HG03196 (cell line): ENCODE data around the gene RET.

Experiments
- ATAC-seq: cut with Tn5 transposase; IDR thresholded peaks from one replicate; pipeline ENCODE4 v1.9.1; 2021; ENCODE audit not compliant: unreplicated experiment

Gene RET

GRCh38 chr10:43076876-43077420 lies at the start of gene RET:
Gene RET (plus strand): TSS chr10:43077069. CDS start chr10:43077259, 190 bp downstream.
- ATAC-seq = no peak

DNA sequence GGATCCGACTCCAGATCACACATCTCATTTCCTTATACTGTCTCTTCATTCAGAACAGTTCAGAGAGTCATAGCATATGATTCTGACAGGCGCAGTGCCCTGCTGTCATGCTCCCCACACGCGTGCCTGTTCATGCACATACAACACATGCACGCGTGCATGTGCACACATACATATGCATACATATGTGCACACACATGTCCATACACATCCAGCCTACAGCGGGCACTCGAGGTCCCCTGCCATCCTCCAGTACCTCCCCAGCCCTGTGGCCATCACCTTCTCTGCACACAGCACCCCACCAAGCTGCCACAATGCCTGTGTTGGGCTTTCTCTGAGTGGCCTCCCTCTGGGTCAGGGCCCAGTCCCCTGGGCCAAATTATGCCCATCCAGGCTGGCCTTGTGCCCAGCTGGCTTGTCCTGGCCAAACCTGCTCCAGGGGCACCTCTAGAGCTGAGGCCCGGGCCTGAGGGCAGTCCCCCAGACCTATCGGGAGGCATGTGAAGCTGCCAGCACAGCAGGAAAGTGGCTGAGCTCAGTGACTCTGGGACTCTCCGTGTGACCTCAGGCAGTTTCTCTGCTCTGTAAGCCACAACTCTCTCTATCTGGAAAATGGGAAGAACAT lies 49.4 kb upstream of the RET start:
- no peak for ATAC-seq

DNA sequence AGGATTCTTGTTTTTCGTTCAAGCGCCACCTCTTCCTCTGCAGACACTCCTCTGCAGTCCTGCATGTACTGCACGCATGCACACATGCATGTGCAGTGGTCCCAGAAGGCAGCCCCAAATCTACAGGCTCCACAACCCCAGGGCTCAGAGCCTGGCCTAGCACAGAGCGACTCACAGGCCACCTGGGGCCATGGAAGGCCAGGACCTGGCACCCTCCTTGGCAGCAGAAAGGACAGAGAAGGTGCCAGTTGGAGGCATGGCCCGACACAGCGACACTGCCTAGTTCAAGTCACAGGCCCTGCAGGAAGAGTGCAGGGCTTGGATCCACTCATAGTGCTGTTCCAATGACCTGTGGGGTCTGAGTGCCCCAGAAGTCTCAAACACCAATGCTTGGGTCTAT lies 48.7 kb upstream of the RET start:
- ATAC-seq = no peak

DNA sequence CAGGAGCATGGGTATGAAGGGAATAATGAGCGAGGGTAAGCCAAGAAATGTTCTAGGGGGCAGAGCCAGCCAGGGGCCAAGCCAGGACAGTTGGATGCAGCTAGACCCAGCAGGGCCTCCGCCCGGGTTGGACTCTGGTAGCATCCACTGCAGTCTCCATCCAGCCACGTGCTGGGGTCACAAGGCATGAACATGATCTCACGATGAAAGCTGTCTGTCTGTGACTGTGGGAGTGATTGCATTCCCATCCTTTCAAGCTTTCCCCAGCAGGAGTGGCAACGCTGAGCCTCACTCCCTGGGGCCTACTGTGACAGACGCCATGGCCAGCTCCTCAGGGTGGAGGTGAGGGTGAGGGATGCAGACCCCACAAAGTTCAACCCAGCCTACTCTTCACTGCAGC lies 47.8 kb upstream of the RET start:
- no peak for ATAC-seq

GRCh38 chr10:43032613-43033012 lies 44.3 kb upstream of the RET start:
- ATAC-seq = no peak

DNA sequence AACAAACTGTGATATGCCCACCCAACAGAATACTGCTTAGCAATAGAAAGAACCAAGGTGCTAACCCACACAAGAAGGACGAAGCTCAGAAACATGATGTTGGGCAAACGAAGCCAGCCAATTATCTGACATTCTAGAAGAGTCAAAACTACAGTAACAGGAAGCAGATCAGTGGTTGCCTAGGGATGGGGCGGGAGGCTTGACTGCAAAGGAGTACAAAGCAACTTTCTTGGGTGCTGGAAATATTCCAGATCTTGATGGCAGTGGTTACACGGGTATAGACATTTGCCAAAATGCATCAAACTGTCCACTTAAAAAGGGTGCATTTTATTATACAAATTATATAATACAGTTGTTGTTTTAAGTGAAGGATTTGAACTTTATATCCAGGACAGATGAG lies 41.1 kb upstream of the RET start:
- no peak for ATAC-seq

DNA sequence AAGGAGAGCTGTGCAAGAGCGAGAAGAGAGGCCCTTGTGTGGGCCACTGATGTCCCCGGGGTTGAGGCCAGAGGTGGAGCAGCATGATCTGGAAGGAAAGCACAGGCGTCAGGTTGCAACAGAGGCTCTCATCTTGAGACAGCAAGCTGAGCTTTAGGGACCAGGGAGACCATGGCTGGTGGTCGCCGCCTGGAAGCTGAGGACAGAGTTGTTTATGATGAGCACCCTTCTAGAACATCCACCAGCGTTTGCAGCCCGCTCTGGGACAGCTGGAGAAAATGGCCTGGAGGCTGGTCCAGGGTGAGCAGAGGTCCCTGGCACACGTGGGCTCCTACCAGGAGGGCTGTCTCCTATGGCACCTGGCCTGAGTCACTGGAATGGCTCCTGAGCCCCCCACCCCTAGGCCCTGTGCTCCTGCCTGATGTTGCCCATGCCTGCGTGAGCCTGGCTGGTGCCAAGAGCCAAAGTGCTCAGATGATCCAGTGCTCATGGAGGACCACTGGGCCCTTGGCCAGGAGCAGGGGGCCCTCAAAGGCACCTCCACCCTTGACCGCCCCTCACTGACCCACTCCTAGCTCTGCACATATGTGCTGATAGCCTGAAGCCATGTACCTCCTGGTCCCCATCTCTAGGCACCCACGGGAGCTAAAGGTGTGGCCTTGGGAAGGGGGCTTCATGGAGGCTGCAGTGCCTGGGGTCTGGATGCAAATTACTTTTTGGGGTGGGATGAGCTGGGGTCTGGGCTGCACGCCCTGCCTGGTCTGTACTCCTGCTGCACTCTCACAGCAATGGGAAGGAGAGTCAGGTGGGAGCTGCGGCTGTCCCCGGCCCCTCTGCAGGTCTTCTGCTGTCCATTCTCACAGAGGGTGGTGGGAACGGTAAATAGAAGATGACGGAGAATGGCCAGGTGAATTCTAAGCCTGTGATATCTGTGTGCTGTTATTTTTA lies 40.1 kb upstream of the RET start:
- ATAC-seq = no peak

DNA sequence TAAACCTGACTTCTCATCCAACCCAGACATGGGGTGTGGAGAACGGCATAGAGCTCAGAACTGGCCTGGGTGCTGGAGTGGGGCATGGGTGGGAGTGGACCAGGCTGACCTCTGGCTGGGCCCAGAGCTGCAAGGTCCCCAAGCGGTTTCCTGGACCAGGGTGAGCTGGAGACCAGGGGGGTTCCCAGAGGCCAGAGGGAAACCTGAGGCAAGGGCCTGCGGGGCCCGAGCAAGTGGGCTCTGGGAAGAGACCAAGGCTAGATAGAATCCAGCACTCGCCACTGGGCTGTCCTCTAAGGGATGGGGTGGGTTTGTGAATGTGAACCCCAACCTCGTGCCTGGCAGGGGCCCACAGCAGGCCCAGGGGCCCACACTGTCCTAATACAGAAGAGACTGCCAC lies 39.4 kb upstream of the RET start:
- ATAC-seq = no peak

DNA sequence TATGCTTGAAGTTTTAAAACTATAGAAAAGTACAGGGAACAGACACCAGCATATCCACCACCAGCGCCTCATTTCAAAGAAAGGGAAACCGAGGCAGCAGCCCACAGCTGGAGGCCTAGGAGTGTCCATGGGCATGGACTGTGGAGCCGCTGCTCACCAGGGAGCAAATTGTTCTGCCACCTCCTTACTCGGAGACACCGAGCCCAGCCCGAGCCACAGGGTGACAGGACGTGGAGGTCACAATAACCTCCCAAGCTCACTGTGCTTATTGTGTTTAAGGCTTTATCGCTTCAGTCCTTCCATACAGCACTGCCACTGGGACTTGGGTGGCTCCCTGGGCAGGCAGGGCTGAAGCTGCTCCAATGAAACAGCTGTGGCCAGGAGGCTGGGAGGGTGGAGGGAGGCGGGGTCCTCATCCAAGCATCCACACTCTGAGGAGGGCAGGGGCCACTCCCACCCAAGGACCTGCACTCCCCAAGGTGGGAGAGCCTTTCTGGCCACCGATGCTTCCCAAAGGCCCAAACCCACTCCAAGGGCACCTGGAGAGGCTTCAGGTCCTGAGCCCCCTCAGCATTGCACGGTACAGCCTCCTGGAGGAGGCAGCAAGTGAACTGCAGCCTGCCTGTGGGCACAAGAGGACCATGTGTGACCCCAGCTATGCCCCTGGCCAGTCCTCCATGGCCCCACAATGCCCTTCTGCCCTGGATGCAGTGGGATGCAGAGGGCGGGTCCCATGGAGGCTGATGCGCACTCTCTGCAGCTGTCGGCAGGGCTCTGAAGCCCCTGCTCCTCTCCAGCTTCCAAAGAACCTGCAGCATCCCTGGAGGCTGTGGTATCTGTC lies 38.7 kb upstream of the RET start:
- no peak for ATAC-seq

- ATAC-seq = no peak
Measured at GRCh38 chr10:43038783-43039623, 37.9 kb upstream of the RET start.

GRCh38 chr10:43039624-43040481 lies 37.0 kb upstream of the RET start:
- ATAC-seq = no peak

DNA sequence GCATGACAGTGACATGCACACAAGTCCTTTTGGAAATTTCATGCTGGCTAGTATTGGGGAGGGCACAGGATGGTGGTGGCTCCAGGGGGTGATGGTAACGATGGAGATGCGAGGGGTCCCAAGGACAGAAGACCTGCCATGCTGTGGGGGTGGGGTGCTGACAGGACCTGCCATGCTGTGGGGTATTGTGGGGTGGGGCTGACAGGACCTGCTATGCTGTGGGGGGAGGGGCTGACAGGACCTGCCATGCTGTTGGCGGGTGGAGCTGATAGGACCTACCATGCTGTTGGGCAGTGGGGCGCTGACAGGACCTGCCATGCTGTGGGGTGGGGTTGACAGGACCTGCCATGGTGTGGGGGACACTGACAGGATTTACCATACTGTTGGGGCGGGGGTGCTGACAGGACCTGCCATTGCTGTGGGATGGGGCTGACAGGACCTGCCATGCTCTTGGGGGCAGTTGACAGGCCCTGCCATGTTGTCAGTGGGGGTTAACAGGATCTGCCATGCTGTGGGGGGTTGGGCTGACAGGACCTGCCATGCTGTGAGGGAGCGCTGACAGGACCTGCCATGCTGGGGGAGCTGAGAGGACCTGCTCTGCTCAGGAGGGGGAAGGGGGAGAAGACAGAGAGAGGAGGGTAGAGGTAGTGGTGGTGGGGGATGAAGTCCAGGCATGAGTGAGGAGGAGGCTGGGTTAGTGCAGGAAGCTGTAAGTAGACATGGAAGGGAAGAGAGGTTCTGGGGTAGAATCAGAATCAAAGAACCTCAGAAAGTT lies 36.2 kb upstream of the RET start:
- ATAC-seq = no peak

GRCh38 chr10:43041422-43042342 lies 35.2 kb upstream of the RET start:
- no peak for ATAC-seq

DNA sequence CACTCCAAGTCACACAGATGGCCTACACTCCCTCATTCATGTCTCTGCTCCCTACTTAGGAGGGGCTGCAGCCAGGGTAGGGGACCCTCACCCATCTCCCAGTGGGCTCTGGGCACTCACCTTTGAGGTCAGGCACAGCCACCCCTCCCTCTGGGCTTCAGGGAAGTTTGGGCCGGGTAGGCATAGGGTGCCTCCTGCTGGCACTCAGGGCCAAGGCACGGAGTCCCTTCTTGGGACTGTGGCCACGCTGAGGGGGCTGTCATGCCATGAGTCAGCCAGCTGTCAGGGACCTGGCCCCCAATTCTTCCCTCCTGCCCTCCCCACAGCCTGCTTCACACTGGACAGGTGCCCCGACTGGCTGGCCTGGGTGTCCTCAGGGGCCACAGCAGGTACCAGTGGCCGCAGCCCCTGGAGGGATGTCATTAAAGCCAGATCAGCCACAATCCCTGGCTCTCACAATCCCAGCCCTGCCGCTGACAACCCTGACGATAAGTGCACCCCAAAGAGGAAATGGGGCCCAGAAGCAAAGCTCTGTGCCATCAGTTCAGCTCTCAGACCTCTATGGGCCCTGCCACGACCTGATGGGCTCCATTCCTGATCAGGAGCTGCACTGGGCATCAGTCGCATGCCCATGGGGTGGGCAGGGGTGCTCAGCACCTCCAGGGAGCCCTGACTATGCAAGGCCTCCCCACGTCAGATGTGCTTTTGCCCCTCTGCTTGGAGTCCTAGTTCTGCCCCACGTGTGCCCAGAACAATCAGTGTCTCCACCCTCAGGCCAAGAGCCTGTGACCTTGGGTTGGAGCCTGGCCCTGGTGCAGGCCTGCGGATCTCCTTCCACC lies 34.1 kb upstream of the RET start:
- ATAC-seq = no peak

GRCh38 chr10:43043342-43043772 lies 33.5 kb upstream of the RET start:
- no peak for ATAC-seq

DNA sequence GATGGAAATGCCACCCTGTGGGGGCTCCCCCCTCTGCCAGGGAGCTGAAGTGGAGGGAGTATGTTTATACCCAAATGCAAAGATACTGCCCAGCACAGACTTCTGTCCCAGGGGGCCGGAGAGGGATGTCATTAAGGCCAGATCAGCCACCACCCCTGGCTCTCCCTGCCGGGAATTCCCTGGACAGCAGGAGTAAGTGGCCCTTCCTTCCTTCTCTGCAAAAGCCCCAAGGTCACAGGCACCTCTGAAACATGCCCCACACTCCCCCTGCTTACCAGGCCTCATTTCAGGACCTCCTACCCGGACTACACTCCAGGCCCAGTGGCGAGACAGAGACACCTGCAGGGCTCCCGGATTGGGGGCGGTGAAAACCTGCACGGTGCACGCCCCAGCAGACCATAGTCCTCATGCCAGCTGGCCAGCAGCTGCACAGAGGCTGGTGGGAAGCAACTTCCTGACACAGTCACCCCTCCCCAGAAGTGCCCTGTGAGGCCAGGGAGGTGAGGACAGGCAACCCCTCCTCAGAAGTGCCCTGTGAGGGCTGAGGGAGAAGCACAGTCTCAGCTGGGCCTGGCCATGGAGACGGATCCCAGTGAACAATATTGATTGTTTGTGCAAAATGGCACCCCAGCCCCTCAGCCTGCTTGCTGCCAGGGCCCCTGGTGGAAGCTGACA lies 33.0 kb upstream of the RET start:
- ATAC-seq = no peak
